HG03045 (cell line): Measurements from ENCODE around the gene MKI67.
"Not testable (repeated sequence)": the region's sequence is repeated elsewhere in the genome, so short reads cannot be mapped to it uniquely, and the experiment has no call there.

Experiments used
- ATAC-seq: cut with Tn5 transposase; IDR thresholded peaks from one replicate; pipeline ENCODE4 v1.9.1; 2021; ENCODE audit warnings: mild to moderate bottlenecking, moderate library complexity; ENCODE audit not compliant: unreplicated experiment

Gene MKI67

GRCh38 chr10:128150561-128150960, 24.3 kb upstream of the MKI67 start:
- ATAC-seq: no peak

GRCh38 chr10:128150045-128150493, 23.8 kb upstream of the MKI67 start:
- ATAC-seq: peak; percentile 91

GRCh38 chr10:128149267-128150014, 23.2 kb upstream of the MKI67 start:
- ATAC-seq: no peak

- no peak for ATAC-seq
Observed at GRCh38 chr10:128147669-128148068, 21.4 kb upstream of the MKI67 start.

- ATAC-seq: no peak
Observed at GRCh38 chr10:128147064-128147463, 20.8 kb upstream of the MKI67 start.

- no peak for ATAC-seq
Observed at GRCh38 chr10:128144547-128144946, 18.3 kb upstream of the MKI67 start.

- ATAC-seq: no peak
Observed at GRCh38 chr10:128143531-128143930, 17.3 kb upstream of the MKI67 start.

GRCh38 chr10:128140425-128140824, 14.2 kb upstream of the MKI67 start:
- no peak for ATAC-seq

- ATAC-seq: not testable (repeated sequence)
Observed at GRCh38 chr10:128138429-128138828, 12.2 kb upstream of the MKI67 start.

GRCh38 chr10:128137877-128138276, 11.7 kb upstream of the MKI67 start:
- no peak for ATAC-seq

GRCh38 chr10:128130051-128130450, 3.8 kb upstream of the MKI67 start:
- no peak for ATAC-seq

- ATAC-seq: no peak
Observed at GRCh38 chr10:128128582-128128981, 2.4 kb upstream of the MKI67 start.

GRCh38 chr10:128125416-128125943, 743 bp downstream of the MKI67 start:
- ATAC-seq: no peak

GRCh38 chr10:128124813-128125403, 1.3 kb downstream of the MKI67 start:
- ATAC-seq: no peak

GRCh38 chr10:128123846-128124245, 2.4 kb downstream of the MKI67 start:
- ATAC-seq: no peak

GRCh38 chr10:128122931-128123330, 3.3 kb downstream of the MKI67 start:
- ATAC-seq: no peak

- ATAC-seq: no peak
Observed at GRCh38 chr10:128121750-128122412, 4.3 kb downstream of the MKI67 start.

GRCh38 chr10:128116851-128117615, 9.2 kb downstream of the MKI67 start:
- no peak for ATAC-seq

- no peak for ATAC-seq
Observed at GRCh38 chr10:128116187-128116586, 10.0 kb downstream of the MKI67 start.

- no peak for ATAC-seq
Observed at GRCh38 chr10:128115356-128115755, 10.9 kb downstream of the MKI67 start.

- no peak for ATAC-seq
Observed at GRCh38 chr10:128114901-128115300, 11.3 kb downstream of the MKI67 start.
